GM23338 (cell line): ENCODE measurements around the gene BPIFA2.

Experiments
- CREB1 ChIP-seq: fragments of 250-450 bp; sonication (Bioruptor Pico); IDR thresholded peaks from 2 replicates; pipeline ENCODE4 v1.5.0; 2020; ENCODE audit warnings: low read depth, mild to moderate bottlenecking, moderate library complexity
- EZH2 ChIP-seq: fragments of 200-600 bp; sonication (generic); IDR thresholded peaks from one replicate; pipeline ENCODE4 v1.8.0; 2017; ENCODE audit warnings: antibody characterized with exemption, mild to moderate bottlenecking, low read depth; ENCODE audit not compliant: unreplicated experiment
- EZH2phosphoT487 ChIP-seq: fragments of 200-600 bp; sonication (generic); IDR thresholded peaks from one replicate; pipeline ENCODE4 v1.8.1; 2018; ENCODE audit warnings: antibody characterized with exemption; ENCODE audit not compliant: unreplicated experiment
- JUNB ChIP-seq: IDR thresholded peaks from one replicate; pipeline ENCODE4 v1.6.1; 2016; ENCODE audit warnings: antibody characterized with exemption; ENCODE audit not compliant: unreplicated experiment
- NANOG ChIP-seq: IDR thresholded peaks from 2 replicates; pipeline ENCODE4 v1.6.1; 2016; ENCODE audit warnings: antibody characterized with exemption, borderline replicate concordance
- POLR2AphosphoS5 ChIP-seq: IDR thresholded peaks from 2 replicates; pipeline ENCODE4 v1.6.1; 2016; ENCODE audit warnings: antibody characterized with exemption, low read depth
- REST ChIP-seq: IDR thresholded peaks from one replicate; pipeline ENCODE4 v1.6.1; 2018; ENCODE audit warnings: antibody characterized with exemption; ENCODE audit not compliant: unreplicated experiment
- STAT1 ChIP-seq: IDR thresholded peaks from one replicate; pipeline ENCODE4 v1.6.1; 2016; ENCODE audit warnings: antibody characterized with exemption; ENCODE audit not compliant: unreplicated experiment
- TF ChIP-seq, protein P1 (sequence below), 2 experiments: fragments of 200-600 bp in 1 of 2; sonication (generic) in 1 of 2; conservative IDR thresholded peaks; 2 replicates each; pipeline versions ENCODE4 v1.5.1 to v1.6.1; 2016 to 2017; ENCODE audit warnings: antibody characterized with exemption in 2 of 2, low read depth in 2 of 2, mild to moderate bottlenecking in 2 of 2, moderate library complexity in 1 of 2
- TF ChIP-seq, protein P2 (sequence below): IDR thresholded peaks from 2 replicates; pipeline ENCODE4 v1.6.1; 2016; ENCODE audit warnings: antibody characterized with exemption

GRCh38 chr20:33164763-33165095 is 3.2 kb upstream of the BPIFA2 start:
- TF ChIP-seq, protein P1, sequence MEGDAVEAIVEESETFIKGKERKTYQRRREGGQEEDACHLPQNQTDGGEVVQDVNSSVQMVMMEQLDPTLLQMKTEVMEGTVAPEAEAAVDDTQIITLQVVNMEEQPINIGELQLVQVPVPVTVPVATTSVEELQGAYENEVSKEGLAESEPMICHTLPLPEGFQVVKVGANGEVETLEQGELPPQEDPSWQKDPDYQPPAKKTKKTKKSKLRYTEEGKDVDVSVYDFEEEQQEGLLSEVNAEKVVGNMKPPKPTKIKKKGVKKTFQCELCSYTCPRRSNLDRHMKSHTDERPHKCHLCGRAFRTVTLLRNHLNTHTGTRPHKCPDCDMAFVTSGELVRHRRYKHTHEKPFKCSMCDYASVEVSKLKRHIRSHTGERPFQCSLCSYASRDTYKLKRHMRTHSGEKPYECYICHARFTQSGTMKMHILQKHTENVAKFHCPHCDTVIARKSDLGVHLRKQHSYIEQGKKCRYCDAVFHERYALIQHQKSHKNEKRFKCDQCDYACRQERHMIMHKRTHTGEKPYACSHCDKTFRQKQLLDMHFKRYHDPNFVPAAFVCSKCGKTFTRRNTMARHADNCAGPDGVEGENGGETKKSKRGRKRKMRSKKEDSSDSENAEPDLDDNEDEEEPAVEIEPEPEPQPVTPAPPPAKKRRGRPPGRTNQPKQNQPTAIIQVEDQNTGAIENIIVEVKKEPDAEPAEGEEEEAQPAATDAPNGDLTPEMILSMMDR (conservative IDR thresholded peaks at IDR 0.05; ENCODE audit: low read depth in 2 of 2), result no peak
- no peak for TF ChIP-seq JUNB
- no peak for TF ChIP-seq NANOG
- no peak for TF ChIP-seq REST
- TF ChIP-seq POLR2AphosphoS5, result no peak
- no peak for TF ChIP-seq EZH2
- TF ChIP-seq EZH2phosphoT487, result no peak
- TF ChIP-seq, protein P2, sequence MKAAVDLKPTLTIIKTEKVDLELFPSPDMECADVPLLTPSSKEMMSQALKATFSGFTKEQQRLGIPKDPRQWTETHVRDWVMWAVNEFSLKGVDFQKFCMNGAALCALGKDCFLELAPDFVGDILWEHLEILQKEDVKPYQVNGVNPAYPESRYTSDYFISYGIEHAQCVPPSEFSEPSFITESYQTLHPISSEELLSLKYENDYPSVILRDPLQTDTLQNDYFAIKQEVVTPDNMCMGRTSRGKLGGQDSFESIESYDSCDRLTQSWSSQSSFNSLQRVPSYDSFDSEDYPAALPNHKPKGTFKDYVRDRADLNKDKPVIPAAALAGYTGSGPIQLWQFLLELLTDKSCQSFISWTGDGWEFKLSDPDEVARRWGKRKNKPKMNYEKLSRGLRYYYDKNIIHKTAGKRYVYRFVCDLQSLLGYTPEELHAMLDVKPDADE, result no peak
- TF ChIP-seq CREB1 (CRISPR knock-in tag), result no peak
- no peak for TF ChIP-seq STAT1
